Ammon's horn (tissue), 1 donor: ENCODE results near the gene USP13.
"Not testable (repeated sequence)": the region's sequence is repeated elsewhere in the genome, so short reads cannot be mapped to it uniquely, and the experiment has no call there.

Experiments
- DNase-seq: peaks from one replicate; pipeline ENCODE4 v3.0.0-alpha.2; 2016; ENCODE audit warnings: low spot score

Gene USP13

GRCh38 chr3:179652447-179653095 lies at the start of gene USP13:
Gene USP13 (plus strand): TSS chr3:179653040. CDS start chr3:179653226, 186 bp downstream.
- DNase-seq = peak; percentile 90

GRCh38 chr3:179603321-179603720 lies 49.5 kb upstream of the USP13 start:
- DNase-seq = no peak

GRCh38 chr3:179603831-179604230 lies 49.0 kb upstream of the USP13 start:
- no peak for DNase-seq

GRCh38 chr3:179604321-179605078 lies 48.3 kb upstream of the USP13 start, which contains the start of the genes MRPL47 and NDUFB5:
Gene MRPL47 (minus strand): TSS chr3:179604638. CDS start chr3:179604624, 14 bp downstream.
Gene NDUFB5 (plus strand): TSS chr3:179604794. CDS start chr3:179604816, 22 bp downstream.
- DNase-seq = peak; percentile 99

GRCh38 chr3:179606534-179607085 lies 46.2 kb upstream of the USP13 start:
- DNase-seq = no peak

- DNase-seq = no peak
Observed at GRCh38 chr3:179608931-179609720, 43.7 kb upstream of the USP13 start.

- no peak for DNase-seq
Observed at GRCh38 chr3:179610066-179610465, 42.8 kb upstream of the USP13 start.

- no peak for DNase-seq
Observed at GRCh38 chr3:179613807-179614206, 39.0 kb upstream of the USP13 start.

- no peak for DNase-seq
Observed at GRCh38 chr3:179615458-179616173, 37.2 kb upstream of the USP13 start.

GRCh38 chr3:179622023-179622422 lies 30.8 kb upstream of the USP13 start:
- no peak for DNase-seq

GRCh38 chr3:179624451-179624850 lies 28.4 kb upstream of the USP13 start:
- no peak for DNase-seq

- no peak for DNase-seq
Observed at GRCh38 chr3:179630753-179631451, 21.9 kb upstream of the USP13 start.

GRCh38 chr3:179640469-179640868 lies 12.4 kb upstream of the USP13 start:
- no peak for DNase-seq

- no peak for DNase-seq
Observed at GRCh38 chr3:179642871-179643270, 10.0 kb upstream of the USP13 start.

GRCh38 chr3:179643837-179644236 lies 9.0 kb upstream of the USP13 start:
- DNase-seq = not testable (repeated sequence)

- DNase-seq = no peak
Observed at GRCh38 chr3:179646177-179646576, 6.7 kb upstream of the USP13 start.

GRCh38 chr3:179651687-179652446 lies 973 bp upstream of the USP13 start:
- DNase-seq = no peak

- peak; percentile 83 for DNase-seq
Observed at GRCh38 chr3:179653096-179653797, 407 bp downstream of the USP13 start.

- no peak for DNase-seq
Observed at GRCh38 chr3:179655236-179655635, 2.4 kb downstream of the USP13 start.
